ENCODE data around the gene CLSTN2.

CLSTN2 gene

GRCh38 chr3:140233702-140234101 lies 298.7 kb downstream of the CLSTN2 start:
- peaks cover 3% of the 10 kb centered on the region for H3K79me1 ChIP-seq (replicated peaks; ENCODE audit: low read length, poor library complexity, severe bottlenecking)
- H2BK120ac ChIP-seq (ENCODE audit: low read depth, low read length) = no peak overlapping the region
- no peaks in the 10 kb centered on the region for H3K4me1 ChIP-seq (ENCODE audit: control insufficient read depth, insufficient read depth, low read depth, low read length)
- no peak overlapping the region for H3K4me3 ChIP-seq (ENCODE audit: insufficient read depth in 1 of 2, low read depth in 1 of 2, low read length in 2 of 2)
- H3K9ac ChIP-seq (ENCODE audit: low read length) = no peak overlapping the region
- H2BK15ac ChIP-seq (ENCODE audit: low read depth, poor library complexity, severe bottlenecking) = no peak overlapping the region
- no peak overlapping the region for H2AFZ ChIP-seq (ENCODE audit: low read depth, low read length)
- H3K4ac ChIP-seq (ENCODE audit: low read depth in 1 of 2, low read length in 2 of 2) = no peak overlapping the region
- no peak overlapping the region for H4K8ac ChIP-seq (ENCODE audit: low read length)
- no peak overlapping the region for H2BK12ac ChIP-seq (ENCODE audit: low read length in 2 of 2)
- H3K9me3 ChIP-seq (ENCODE audit: control insufficient read depth, low read length) = peaks cover 16% of the 10 kb centered on the region
- DNase-seq = no peak
- H3K4me2 ChIP-seq (ENCODE audit: low read length, poor library complexity, severe bottlenecking) = no peak overlapping the region
- 38% methylated on average over 1 of the region's 1 CpG for WGBS
- no peak overlapping the region for H3K18ac ChIP-seq (ENCODE audit: low read depth in 1 of 2, low read length in 2 of 2)
- no peak overlapping the region for H2BK5ac ChIP-seq (ENCODE audit: low read depth, low read length, poor library complexity, severe bottlenecking)
- no peaks in the 10 kb centered on the region for H3K36me3 ChIP-seq (ENCODE audit: control insufficient read depth in 1 of 2, insufficient read depth in 2 of 2, low read depth in 1 of 2, low read length in 2 of 2)
- no peak overlapping the region for H4K91ac ChIP-seq (ENCODE audit: low read length)
- no peak overlapping the region for H3K23ac ChIP-seq (ENCODE audit: low read length in 2 of 2)
- H2AK5ac ChIP-seq (ENCODE audit: low read length, severe bottlenecking) = no peak overlapping the region
- H3K27ac ChIP-seq (ENCODE audit: low read length, poor library complexity, severe bottlenecking) = no peak overlapping the region
- H3K14ac ChIP-seq (ENCODE audit: low read length in 2 of 2) = no peak overlapping the region
- H3K27me3 ChIP-seq (ENCODE audit: control insufficient read depth in 1 of 2, insufficient read depth in 1 of 2, low read length in 2 of 2) = peaks cover 0 to 4% of the 10 kb centered on the region in 2 experiments

- Histone ChIP-seq H2BK5ac (ENCODE audit: low read depth, low read length, poor library complexity, severe bottlenecking) (no peak overlapping the region), H3K18ac (ENCODE audit: low read depth in 1 of 2, low read length in 2 of 2) (no peak overlapping the region), H3K14ac (ENCODE audit: low read length in 2 of 2) (no peak overlapping the region), H2AFZ (ENCODE audit: low read depth, low read length) (no peak overlapping the region), H3K4me3 (ENCODE audit: insufficient read depth in 1 of 2, low read depth in 1 of 2, low read length in 2 of 2) (no peak overlapping the region), H2BK15ac (ENCODE audit: low read depth, poor library complexity, severe bottlenecking) (no peak overlapping the region), H4K91ac (ENCODE audit: low read length) (no peak overlapping the region), H3K27me3 (ENCODE audit: control insufficient read depth in 1 of 2, insufficient read depth in 1 of 2, low read length in 2 of 2) (peaks cover 0 to 4% of the 10 kb centered on the region in 2 experiments), H3K36me3 (ENCODE audit: control insufficient read depth in 1 of 2, insufficient read depth in 2 of 2, low read depth in 1 of 2, low read length in 2 of 2) (no peaks in the 10 kb centered on the region), H3K27ac (ENCODE audit: low read length, poor library complexity, severe bottlenecking) (no peak overlapping the region), H3K9me3 (ENCODE audit: control insufficient read depth, low read length) (peaks cover 16% of the 10 kb centered on the region), H3K4me1 (ENCODE audit: control insufficient read depth, insufficient read depth, low read depth, low read length) (no peaks in the 10 kb centered on the region), H2AK5ac (ENCODE audit: low read length, severe bottlenecking) (no peak overlapping the region), H2BK12ac (ENCODE audit: low read length in 2 of 2) (no peak overlapping the region), H3K79me1 (replicated peaks; ENCODE audit: low read length, poor library complexity, severe bottlenecking) (peaks cover 3% of the 10 kb centered on the region), H2BK120ac (ENCODE audit: low read depth, low read length) (no peak overlapping the region), H3K4ac (ENCODE audit: low read depth in 1 of 2, low read length in 2 of 2) (no peak overlapping the region), H3K4me2 (ENCODE audit: low read length, poor library complexity, severe bottlenecking) (no peak overlapping the region), H4K8ac (ENCODE audit: low read length) (no peak overlapping the region), H3K23ac (ENCODE audit: low read length in 2 of 2) (no peak overlapping the region), H3K9ac (ENCODE audit: low read length) (no peak overlapping the region)
- WGBS = 81% methylated on average over 4 of the region's 4 CpGs
- no peak for DNase-seq
Measured at GRCh38 chr3:140234256-140234655, 299.3 kb downstream of the CLSTN2 start.

- Histone ChIP-seq H2BK120ac (ENCODE audit: low read depth, low read length) (no peak overlapping the region), H3K9me3 (ENCODE audit: control insufficient read depth, low read length) (peaks cover 16% of the 10 kb centered on the region), H3K14ac (ENCODE audit: low read length in 2 of 2) (no peak overlapping the region), H2AK5ac (ENCODE audit: low read length, severe bottlenecking) (no peak overlapping the region), H3K79me1 (replicated peaks; ENCODE audit: low read length, poor library complexity, severe bottlenecking) (peaks cover 3% of the 10 kb centered on the region), H3K9ac (ENCODE audit: low read length) (no peak overlapping the region), H3K36me3 (ENCODE audit: control insufficient read depth in 1 of 2, insufficient read depth in 2 of 2, low read depth in 1 of 2, low read length in 2 of 2) (no peaks in the 10 kb centered on the region), H3K18ac (ENCODE audit: low read depth in 1 of 2, low read length in 2 of 2) (no peak overlapping the region), H2BK15ac (ENCODE audit: low read depth, poor library complexity, severe bottlenecking) (no peak overlapping the region), H4K8ac (ENCODE audit: low read length) (no peak overlapping the region), H3K4me1 (ENCODE audit: control insufficient read depth, insufficient read depth, low read depth, low read length) (no peaks in the 10 kb centered on the region), H3K4me3 (ENCODE audit: insufficient read depth in 1 of 2, low read depth in 1 of 2, low read length in 2 of 2) (no peak overlapping the region), H2BK5ac (ENCODE audit: low read depth, low read length, poor library complexity, severe bottlenecking) (no peak overlapping the region), H3K27ac (ENCODE audit: low read length, poor library complexity, severe bottlenecking) (no peak overlapping the region), H3K4me2 (ENCODE audit: low read length, poor library complexity, severe bottlenecking) (no peak overlapping the region), H3K27me3 (ENCODE audit: control insufficient read depth in 1 of 2, insufficient read depth in 1 of 2, low read length in 2 of 2) (no peaks in the 10 kb centered on the region), H4K91ac (ENCODE audit: low read length) (no peak overlapping the region), H2AFZ (ENCODE audit: low read depth, low read length) (no peak overlapping the region), H2BK12ac (ENCODE audit: low read length in 2 of 2) (no peak overlapping the region), H3K4ac (ENCODE audit: low read depth in 1 of 2, low read length in 2 of 2) (no peak overlapping the region), H3K23ac (ENCODE audit: low read length in 2 of 2) (no peak overlapping the region)
- 92% methylated on average over 4 of the region's 5 CpGs for WGBS
- no peak for DNase-seq
Measured at GRCh38 chr3:140236836-140237501, 302.0 kb downstream of the CLSTN2 start.

GRCh38 chr3:140238646-140239314 lies 303.8 kb downstream of the CLSTN2 start:
- H3K27ac ChIP-seq (ENCODE audit: low read length, poor library complexity, severe bottlenecking) = no peak overlapping the region
- H3K79me1 ChIP-seq (replicated peaks; ENCODE audit: low read length, poor library complexity, severe bottlenecking) = peaks cover 3% of the 10 kb centered on the region
- H3K27me3 ChIP-seq (ENCODE audit: control insufficient read depth in 1 of 2, insufficient read depth in 1 of 2, low read length in 2 of 2) = no peaks in the 10 kb centered on the region
- 72% methylated on average over 2 of the region's 2 CpGs for WGBS
- H3K4ac ChIP-seq (ENCODE audit: low read depth in 1 of 2, low read length in 2 of 2) = no peak overlapping the region
- no peak overlapping the region for H3K4me3 ChIP-seq (ENCODE audit: insufficient read depth in 1 of 2, low read depth in 1 of 2, low read length in 2 of 2)
- no peak overlapping the region for H2BK12ac ChIP-seq (ENCODE audit: low read length in 2 of 2)
- peaks cover 6% of the 10 kb centered on the region for H3K4me1 ChIP-seq (ENCODE audit: control insufficient read depth, insufficient read depth, low read depth, low read length)
- no peak overlapping the region for H2AK5ac ChIP-seq (ENCODE audit: low read length, severe bottlenecking)
- H2AFZ ChIP-seq (ENCODE audit: low read depth, low read length) = no peak overlapping the region
- H2BK15ac ChIP-seq (ENCODE audit: low read depth, poor library complexity, severe bottlenecking) = no peak overlapping the region
- H3K14ac ChIP-seq (ENCODE audit: low read length in 2 of 2) = no peak overlapping the region
- H4K91ac ChIP-seq (ENCODE audit: low read length) = no peak overlapping the region
- no peaks in the 10 kb centered on the region for H3K36me3 ChIP-seq (ENCODE audit: control insufficient read depth in 1 of 2, insufficient read depth in 2 of 2, low read depth in 1 of 2, low read length in 2 of 2)
- no peak overlapping the region for H3K18ac ChIP-seq (ENCODE audit: low read depth in 1 of 2, low read length in 2 of 2)
- H3K9ac ChIP-seq (ENCODE audit: low read length) = no peak overlapping the region
- no peak overlapping the region for H2BK120ac ChIP-seq (ENCODE audit: low read depth, low read length)
- no peak overlapping the region for H3K23ac ChIP-seq (ENCODE audit: low read length in 2 of 2)
- no peak overlapping the region for H3K4me2 ChIP-seq (ENCODE audit: low read length, poor library complexity, severe bottlenecking)
- no peak overlapping the region for H4K8ac ChIP-seq (ENCODE audit: low read length)
- DNase-seq = no peak
- H2BK5ac ChIP-seq (ENCODE audit: low read depth, low read length, poor library complexity, severe bottlenecking) = no peak overlapping the region
- H3K9me3 ChIP-seq (ENCODE audit: control insufficient read depth, low read length) = peaks cover 16% of the 10 kb centered on the region
